GM23338 (cell line): ENCODE measurements around the gene BDKRB1. TPM values are rescaled to one million over a fixed set of nuclear protein-coding genes. Genes with fewer than 3 reads are reported as not detected.

Experiments used
- ATAC-seq: fragments of 200-7000 bp; cut with Tn5 transposase; 3 replicates; pipeline ENCODE4 v1.9.1; 2020
- DNase-seq: peaks from one replicate; pipeline ENCODE4 v3.0.0-alpha.2; 2015; ENCODE audit warnings: low spot score
- H2AFZ ChIP-seq: fragments of 200-600 bp; sonication (generic); 2 replicates; pipeline ENCODE4 v1.8.0; 2016; ENCODE audit warnings: antibody characterized with exemption, mild to moderate bottlenecking, moderate library complexity
- H3F3A ChIP-seq: fragments of 200-600 bp; sonication (generic); replicated peaks from 2 replicates; pipeline ENCODE4 v1.8.0; 2017; ENCODE audit warnings: antibody characterized with exemption, mixed run types, low read depth
- H3K27ac ChIP-seq: fragments of 200-600 bp; sonication (generic); 2 replicates; pipeline ENCODE4 v1.6.1; 2016; ENCODE audit warnings: low read depth
- H3K27me3 ChIP-seq: fragments of 200-600 bp; sonication (generic); 2 replicates; pipeline ENCODE4 v1.8.0; 2016; ENCODE audit warnings: mild to moderate bottlenecking, mixed run types, moderate library complexity; ENCODE audit not compliant: insufficient read depth
- H3K36me3 ChIP-seq: fragments of 200-600 bp; sonication (generic); 2 replicates; pipeline ENCODE4 v1.8.0; 2016; ENCODE audit warnings: mild to moderate bottlenecking; ENCODE audit not compliant: insufficient read depth
- H3K4me1 ChIP-seq: fragments of 200-600 bp; sonication (generic); 2 replicates; pipeline ENCODE4 v1.8.0; 2016; ENCODE audit warnings: mild to moderate bottlenecking, moderate library complexity; ENCODE audit not compliant: insufficient read depth
- H3K4me2 ChIP-seq: fragments of 200-600 bp; sonication (generic); 2 replicates; pipeline ENCODE4 v1.7.1; 2017; ENCODE audit warnings: mixed run types
- H3K4me3 ChIP-seq: fragments of 200-600 bp; sonication (generic); 2 replicates; pipeline ENCODE4 v1.6.1; 2016; ENCODE audit warnings: mixed run types
- H3K79me2 ChIP-seq: fragments of 200-600 bp; sonication (generic); replicated peaks from 2 replicates; pipeline ENCODE4 v1.8.0; 2017; ENCODE audit warnings: mild to moderate bottlenecking; ENCODE audit not compliant: insufficient read depth
- H3K9me2 ChIP-seq: fragments of 200-600 bp; sonication (generic); 2 replicates; pipeline ENCODE4 v1.8.0; 2017; ENCODE audit not compliant: insufficient read depth
- H4K20me1 ChIP-seq: fragments of 200-600 bp; sonication (generic); replicated peaks from 2 replicates; pipeline ENCODE4 v1.8.0; 2017; ENCODE audit warnings: mild to moderate bottlenecking; ENCODE audit not compliant: insufficient read depth
- H3K27ac Mint-ChIP-seq: 2 replicates; pipeline ENCODE4 v1.8.0; 2020; ENCODE audit warnings: inconsistent platforms, mild to moderate bottlenecking, moderate library complexity, mixed read lengths
- H3K27me3 Mint-ChIP-seq: 3 replicates; pipeline ENCODE4 v1.8.0; 2022; ENCODE audit warnings: low read depth, mild to moderate bottlenecking, moderate library complexity, mixed read lengths, inconsistent platforms; ENCODE audit not compliant: insufficient read depth, poor library complexity
- H3K36me3 Mint-ChIP-seq: 3 replicates; pipeline ENCODE4 v1.8.0; 2021; ENCODE audit warnings: low read depth, mild to moderate bottlenecking, inconsistent platforms, moderate library complexity, mixed read lengths
- H3K4me1 Mint-ChIP-seq: 3 replicates; pipeline ENCODE4 v1.8.0; 2020; ENCODE audit warnings: mild to moderate bottlenecking, inconsistent platforms, mixed read lengths
- H3K4me3 Mint-ChIP-seq: 3 replicates; pipeline ENCODE4 v1.8.0; 2021; ENCODE audit warnings: moderate library complexity, mild to moderate bottlenecking, inconsistent platforms, mixed read lengths
- H3K9me3 Mint-ChIP-seq: 3 replicates; pipeline ENCODE4 v1.8.0; 2020; ENCODE audit warnings: moderate library complexity, mild to moderate bottlenecking, inconsistent platforms, mixed read lengths
- CTCF ChIP-seq, 2 experiments: fragments of 200-600 bp in 1 of 2; sonication (generic) in 1 of 2; conservative IDR thresholded peaks; 2 replicates each; pipeline versions ENCODE4 v1.5.1 to v1.6.1; 2016 to 2017; ENCODE audit warnings: antibody characterized with exemption in 2 of 2, low read depth in 2 of 2, mild to moderate bottlenecking in 2 of 2, moderate library complexity in 1 of 2
- ETS1 ChIP-seq: IDR thresholded peaks from 2 replicates; pipeline ENCODE4 v1.6.1; 2016; ENCODE audit warnings: antibody characterized with exemption
- EZH2phosphoT487 ChIP-seq: fragments of 200-600 bp; sonication (generic); IDR thresholded peaks from one replicate; pipeline ENCODE4 v1.8.1; 2018; ENCODE audit warnings: antibody characterized with exemption; ENCODE audit not compliant: unreplicated experiment
- NANOG ChIP-seq: IDR thresholded peaks from 2 replicates; pipeline ENCODE4 v1.6.1; 2016; ENCODE audit warnings: antibody characterized with exemption, borderline replicate concordance
- POLR2AphosphoS5 ChIP-seq: IDR thresholded peaks from 2 replicates; pipeline ENCODE4 v1.6.1; 2016; ENCODE audit warnings: antibody characterized with exemption, low read depth
- ZNF114 ChIP-seq: fragments of 250-450 bp; sonication (Bioruptor Pico); IDR thresholded peaks from 2 replicates; pipeline ENCODE4 v1.5.0; 2020; ENCODE audit warnings: mild to moderate bottlenecking, moderate library complexity
- ZNF462 ChIP-seq: fragments of 250-450 bp; sonication (Bioruptor Pico); IDR thresholded peaks from 2 replicates; pipeline ENCODE4 v1.5.0; 2020; ENCODE audit warnings: mild to moderate bottlenecking, moderate library complexity
- polyA plus RNA-seq: library from polyadenylated mRNA; unstranded; fragments of >200 nt; fragmentation: Nextera tagmentation; extraction: Ambion mirVana; gene quantifications from 2 replicates; pipeline ENCODE4 v1.2.1, GENCODE V29; 2016
- total RNA-seq: library from RNA; depleted of rRNA; stranded (reverse); fragments of >200 nt; shearing (Covaris generic); gene quantifications from 2 replicates; pipeline ENCODE4 v1.2.3, GENCODE V29; 2014

The BDKRB1 gene
- total and polyA plus RNA-seq, 2 experiments from 2014 or later, result not detected

- no peaks in the 10 kb centered on the region for H3K4me1 ChIP-seq
- H2AFZ ChIP-seq, result no peak overlapping the region
- ATAC-seq, result no peak
- TF ChIP-seq ZNF462 (CRISPR knock-in tag), result no peak
- peak; percentile 10 to 34; a peak in 2 of 4 replicates for TF ChIP-seq CTCF (conservative IDR thresholded peaks at IDR 0.05; ENCODE audit: low read depth in 2 of 2)
- no peaks in the 10 kb centered on the region for H3F3A ChIP-seq
- H3K9me3 Mint-ChIP-seq, result no peaks in the 10 kb centered on the region
- H3K27me3 ChIP-seq, result no peaks in the 10 kb centered on the region
- peaks cover 2% of the 10 kb centered on the region for H3K27me3 Mint-ChIP-seq
- H3K4me2 ChIP-seq, result no peak overlapping the region
- 0 out of 2 replicates have a peak, but pooled peaks cover 2% of the 10 kb centered on the region for H3K36me3 ChIP-seq
- H4K20me1 ChIP-seq, result no peaks in the 10 kb centered on the region; the same call in 1 of the 2 replicates
- no peak overlapping the region for H3K4me3 Mint-ChIP-seq
- no peak overlapping the region for H3K27ac Mint-ChIP-seq
- 0 out of 3 replicates have a peak, but pooled peaks cover 4% of the 10 kb centered on the region for H3K36me3 Mint-ChIP-seq
- peaks cover 3% of the 10 kb centered on the region; the same call in 1 of the 3 replicates for H3K4me1 Mint-ChIP-seq
- H3K79me2 ChIP-seq, result no peaks in the 10 kb centered on the region
- no peak overlapping the region for H3K27ac ChIP-seq
- no peak for DNase-seq
- no peaks in the 10 kb centered on the region for H3K9me2 ChIP-seq
- no peak overlapping the region for H3K4me3 ChIP-seq
Measured at GRCh38 chr14:96309896-96310330, 53.9 kb downstream of the BDKRB1 start.

GRCh38 chr14:96310906-96311305 is 54.9 kb downstream of the BDKRB1 start:
- H3K9me2 ChIP-seq, result no peaks in the 10 kb centered on the region
- Mint-ChIP-seq H3K4me3 (no peak overlapping the region), H3K4me1 (peaks cover 3% of the 10 kb centered on the region; the same call in 1 of the 3 replicates), H3K36me3 (peaks cover 10% of the 10 kb centered on the region), H3K27ac (no peak overlapping the region), H3K9me3 (no peaks in the 10 kb centered on the region), H3K27me3 (peaks cover 2% of the 10 kb centered on the region)
- peaks cover 7% of the 10 kb centered on the region; the same call in 1 of the 2 replicates for H3K36me3 ChIP-seq
- H3K4me1 ChIP-seq, result no peaks in the 10 kb centered on the region
- DNase-seq (no peak), ATAC-seq (no peak)
- no peak overlapping the region for H3K4me3 ChIP-seq
- H3K27ac ChIP-seq, result no peak overlapping the region
- no peaks in the 10 kb centered on the region for H3F3A ChIP-seq
- H3K27me3 ChIP-seq, result no peaks in the 10 kb centered on the region
- H3K4me2 ChIP-seq, result no peak overlapping the region
- no peaks in the 10 kb centered on the region for H3K79me2 ChIP-seq
- H2AFZ ChIP-seq, result no peak overlapping the region
- no peaks in the 10 kb centered on the region; the same call in 1 of the 2 replicates for H4K20me1 ChIP-seq
- no peak for TF ChIP-seq CTCF (conservative IDR thresholded peaks at IDR 0.05; ENCODE audit: low read depth in 2 of 2)
- TF ChIP-seq EZH2phosphoT487, result no peak
- TF ChIP-seq POLR2AphosphoS5, result no peak
- TF ChIP-seq ETS1, result no peak
- TF ChIP-seq NANOG, result no peak
- no peak for TF ChIP-seq ZNF114 (CRISPR knock-in tag)
